GM12878 (cell line): ENCODE results near the gene CCT6A.

Source experiments
- ASH2L ChIP-seq: fragments of 300-600, 200-600 bp; sonication (generic); IDR thresholded peaks from 2 replicates; pipeline ENCODE4 v1.6.1; 2017; ENCODE audit warnings: low read depth, mild to moderate bottlenecking, borderline replicate concordance
- CREB1 ChIP-seq: IDR thresholded peaks from 2 replicates; pipeline ENCODE4 v1.6.1; 2012; ENCODE audit warnings: low read depth, mild to moderate bottlenecking, inconsistent platforms
- EZH2 ChIP-seq: IDR thresholded peaks from 2 replicates; pipeline ENCODE4 v1.6.1; 2012; ENCODE audit warnings: low read depth, mild to moderate bottlenecking, control low read depth, inconsistent platforms, low read length, borderline replicate concordance; ENCODE audit not compliant: control insufficient read depth
- HDAC2 ChIP-seq: fragments of 200-600 bp; sonication (generic); IDR thresholded peaks from 2 replicates; pipeline ENCODE4 v1.6.1; 2017
- POLR2A ChIP-seq: IDR thresholded peaks from 2 replicates; pipeline ENCODE4 v1.6.1; 2011; ENCODE audit warnings: low read depth, mild to moderate bottlenecking, low read length
- POLR2AphosphoS5 ChIP-seq: IDR thresholded peaks from 2 replicates; pipeline ENCODE4 v1.6.1; 2011; ENCODE audit warnings: mild to moderate bottlenecking, low read length, inconsistent platforms
- RAD21 ChIP-seq: IDR thresholded peaks from 2 replicates; pipeline ENCODE4 v1.6.1; 2011; ENCODE audit warnings: mild to moderate bottlenecking, low read depth, low read length, moderate library complexity; ENCODE audit not compliant: insufficient read depth
- STAT3 ChIP-seq: IDR thresholded peaks from 2 replicates; pipeline ENCODE4 v1.6.1; 2011; ENCODE audit warnings: low read depth, low read length, improper control_type of control experiment
- TAF1 ChIP-seq: IDR thresholded peaks from 2 replicates; pipeline ENCODE4 v1.6.1; 2011; ENCODE audit warnings: mild to moderate bottlenecking, low read depth, low read length, borderline replicate concordance
- ZBTB33 ChIP-seq: fragments of 450-650 bp; IDR thresholded peaks from 2 replicates; pipeline ENCODE4 v1.6.1; 2017; ENCODE audit warnings: mild to moderate bottlenecking
- TF ChIP-seq, protein P1 (sequence below), 3 experiments: IDR thresholded peaks in 2 of 3; conservative IDR thresholded peaks in 1 of 3; 2 replicates each; pipeline ENCODE4 v1.5.1; 2011; ENCODE audit warnings: low read depth in 3 of 3, low read length in 3 of 3, mild to moderate bottlenecking in 3 of 3, control low read depth in 2 of 3, moderate library complexity in 2 of 3, inconsistent platforms in 1 of 3, mixed read lengths in 1 of 3; ENCODE audit not compliant: control insufficient read depth in 2 of 3, insufficient read depth in 1 of 3; ENCODE audit errors: extremely low read depth in 1 of 3
- TF ChIP-seq, protein P2 (sequence below): IDR thresholded peaks from 2 replicates; pipeline ENCODE4 v1.6.1; 2012; ENCODE audit warnings: low read depth, low read length, improper control_type of control experiment

GRCh38 chr7:56091591-56091990, 40.0 kb downstream of the CCT6A start:
- TF ChIP-seq, protein P1, sequence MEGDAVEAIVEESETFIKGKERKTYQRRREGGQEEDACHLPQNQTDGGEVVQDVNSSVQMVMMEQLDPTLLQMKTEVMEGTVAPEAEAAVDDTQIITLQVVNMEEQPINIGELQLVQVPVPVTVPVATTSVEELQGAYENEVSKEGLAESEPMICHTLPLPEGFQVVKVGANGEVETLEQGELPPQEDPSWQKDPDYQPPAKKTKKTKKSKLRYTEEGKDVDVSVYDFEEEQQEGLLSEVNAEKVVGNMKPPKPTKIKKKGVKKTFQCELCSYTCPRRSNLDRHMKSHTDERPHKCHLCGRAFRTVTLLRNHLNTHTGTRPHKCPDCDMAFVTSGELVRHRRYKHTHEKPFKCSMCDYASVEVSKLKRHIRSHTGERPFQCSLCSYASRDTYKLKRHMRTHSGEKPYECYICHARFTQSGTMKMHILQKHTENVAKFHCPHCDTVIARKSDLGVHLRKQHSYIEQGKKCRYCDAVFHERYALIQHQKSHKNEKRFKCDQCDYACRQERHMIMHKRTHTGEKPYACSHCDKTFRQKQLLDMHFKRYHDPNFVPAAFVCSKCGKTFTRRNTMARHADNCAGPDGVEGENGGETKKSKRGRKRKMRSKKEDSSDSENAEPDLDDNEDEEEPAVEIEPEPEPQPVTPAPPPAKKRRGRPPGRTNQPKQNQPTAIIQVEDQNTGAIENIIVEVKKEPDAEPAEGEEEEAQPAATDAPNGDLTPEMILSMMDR (IDR thresholded peaks at IDR 0.05 in 2 of 3, conservative IDR thresholded peaks at IDR 0.05 in 1 of 3; ENCODE audit: control insufficient read depth in 2 of 3, extremely low read depth in 1 of 3, insufficient read depth in 1 of 3, low read depth in 3 of 3, low read length in 3 of 3), result no peak
- TF ChIP-seq EZH2, result no peak
- no peak for TF ChIP-seq ZBTB33
- no peak for TF ChIP-seq TAF1
- no peak for TF ChIP-seq RAD21
- TF ChIP-seq, protein P2, sequence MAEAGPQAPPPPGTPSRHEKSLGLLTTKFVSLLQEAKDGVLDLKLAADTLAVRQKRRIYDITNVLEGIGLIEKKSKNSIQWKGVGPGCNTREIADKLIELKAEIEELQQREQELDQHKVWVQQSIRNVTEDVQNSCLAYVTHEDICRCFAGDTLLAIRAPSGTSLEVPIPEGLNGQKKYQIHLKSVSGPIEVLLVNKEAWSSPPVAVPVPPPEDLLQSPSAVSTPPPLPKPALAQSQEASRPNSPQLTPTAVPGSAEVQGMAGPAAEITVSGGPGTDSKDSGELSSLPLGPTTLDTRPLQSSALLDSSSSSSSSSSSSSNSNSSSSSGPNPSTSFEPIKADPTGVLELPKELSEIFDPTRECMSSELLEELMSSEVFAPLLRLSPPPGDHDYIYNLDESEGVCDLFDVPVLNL, result no peak
- no peak for TF ChIP-seq CREB1
- no peak for TF ChIP-seq POLR2A
- no peak for TF ChIP-seq ASH2L
- no peak for TF ChIP-seq HDAC2
- TF ChIP-seq STAT3, result no peak
- no peak for TF ChIP-seq POLR2AphosphoS5
